Measurements from ENCODE around the gene PDIK1L.
A peak's percentile ranks its signal among the peaks of the same experiment; 100 is the strongest.

PDIK1L gene

DNA sequence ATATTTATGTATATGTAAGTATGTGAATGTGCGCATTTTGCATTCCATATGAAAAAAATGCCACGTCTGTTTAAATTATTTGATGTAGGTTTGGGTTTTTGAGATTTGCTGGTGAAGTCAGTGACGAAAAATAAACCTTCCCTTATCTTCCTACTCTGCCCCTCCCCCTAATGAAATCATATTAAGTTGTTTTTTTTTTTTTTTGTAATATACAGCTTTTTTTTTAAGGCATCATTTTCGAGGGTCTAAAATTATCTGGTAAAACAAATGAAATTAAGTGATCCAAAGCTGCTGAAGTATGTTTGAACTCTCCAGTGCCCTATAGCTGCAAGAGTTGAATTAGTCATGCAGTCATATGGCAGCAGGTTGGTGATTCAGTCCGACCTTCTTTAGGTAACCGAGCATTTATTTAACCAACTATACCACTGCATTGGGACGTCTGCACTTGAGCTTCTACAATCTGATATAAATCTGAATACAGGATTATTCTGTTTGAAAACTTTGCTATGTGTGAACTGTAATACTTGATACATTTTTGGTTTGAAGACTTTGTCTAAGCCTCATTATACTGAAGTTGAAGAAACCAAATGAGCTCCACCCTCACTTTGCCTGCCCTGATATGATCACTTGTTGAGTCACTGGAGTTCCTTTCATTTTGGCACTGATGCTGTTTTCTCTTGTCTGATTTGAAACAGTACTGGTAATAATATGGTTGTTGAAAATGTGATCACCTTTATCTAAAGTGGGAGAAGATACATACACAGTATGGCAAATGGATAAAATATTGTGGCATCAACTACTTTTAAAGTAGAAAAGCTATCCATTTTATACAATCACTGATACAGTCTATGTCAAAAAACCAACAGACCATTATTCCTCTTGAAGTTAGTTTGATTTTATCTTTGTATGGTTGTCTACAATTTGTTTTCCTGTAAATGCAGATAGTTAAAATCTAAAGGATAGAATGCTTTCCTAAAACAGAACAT, 11.7 kb downstream of the PDIK1L start:
- DNase-seq (ENCODE audit: low spot score): no peak

DNA sequence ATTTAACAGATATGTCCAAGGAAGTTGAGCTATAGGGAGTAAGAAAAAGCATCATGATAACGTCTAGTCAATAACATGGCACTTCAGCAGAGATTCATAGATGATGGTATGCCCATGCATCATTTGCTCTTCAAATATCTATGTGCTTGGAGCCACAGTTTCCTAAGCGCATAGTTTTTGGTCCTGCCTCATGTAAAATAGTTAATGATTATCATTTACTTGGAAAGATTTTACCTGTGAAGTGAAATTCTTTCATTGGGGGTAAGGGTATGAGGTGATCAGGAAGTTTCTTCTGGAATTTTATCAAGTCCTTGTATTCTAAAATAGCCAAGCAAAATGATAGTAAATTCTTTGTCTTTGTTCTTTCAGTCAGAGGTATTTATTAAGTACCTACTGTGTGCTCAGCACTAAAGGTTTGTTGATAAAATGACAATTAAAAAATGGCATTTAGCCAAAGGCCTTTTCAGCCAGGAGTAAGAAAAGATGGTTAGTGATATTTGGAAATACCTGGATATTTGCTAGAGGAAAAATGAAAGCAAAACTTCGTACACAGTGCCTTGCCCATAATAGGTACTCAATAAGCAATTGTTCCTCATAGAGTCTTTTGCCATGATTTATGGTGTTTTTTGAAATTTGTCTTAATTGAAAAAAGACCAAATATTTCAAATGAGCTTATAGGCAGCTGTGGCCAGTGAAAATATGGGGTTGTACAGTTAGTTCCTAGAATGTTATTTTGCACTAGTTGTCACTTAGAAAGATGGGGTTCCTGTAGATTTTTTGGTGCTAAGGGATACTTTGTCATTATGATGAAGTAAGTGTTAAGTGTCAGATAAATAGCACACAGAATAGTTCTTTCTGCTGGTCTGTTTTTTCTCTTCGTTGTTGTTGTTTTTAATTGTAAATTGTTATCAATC, 13.1 kb downstream of the PDIK1L start:
- DNase-seq (ENCODE audit: low spot score): no peak

- no peak for DNase-seq (ENCODE audit: low spot score)
Observed at GRCh38 chr1:26125382-26125781, 13.8 kb downstream of the PDIK1L start.

- DNase-seq (ENCODE audit: low spot score): no peak
Observed at GRCh38 chr1:26125946-26126320, 14.3 kb downstream of the PDIK1L start.

- no peak for DNase-seq (ENCODE audit: low spot score)
Observed at GRCh38 chr1:26126321-26127084, 14.9 kb downstream of the PDIK1L start.

- no peak for DNase-seq (ENCODE audit: low spot score)
Observed at GRCh38 chr1:26127235-26128163, 15.9 kb downstream of the PDIK1L start.

DNA sequence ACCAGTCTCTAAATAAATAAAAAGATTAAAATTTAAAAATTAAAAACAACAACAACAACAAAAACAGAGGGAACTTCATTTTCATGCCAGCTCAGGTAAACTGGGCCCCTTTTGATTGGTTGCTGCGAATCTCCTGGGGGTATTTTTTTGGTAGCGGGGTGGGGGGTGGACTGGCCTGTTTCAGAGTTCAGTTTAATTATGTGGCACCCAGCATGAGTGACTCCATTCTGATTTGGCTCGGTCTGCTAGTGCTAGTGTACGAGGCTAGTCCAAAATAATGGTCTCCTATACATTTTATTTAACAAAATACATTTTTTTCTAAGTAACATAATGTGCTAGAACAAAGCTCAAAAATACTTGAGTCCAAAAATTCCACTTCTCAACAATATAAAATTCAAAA, 18.2 kb downstream of the PDIK1L start:
- no peak for DNase-seq (ENCODE audit: low spot score)

GRCh38 chr1:26130695-26131094, 19.1 kb downstream of the PDIK1L start:
- no peak for DNase-seq (ENCODE audit: low spot score)

DNA sequence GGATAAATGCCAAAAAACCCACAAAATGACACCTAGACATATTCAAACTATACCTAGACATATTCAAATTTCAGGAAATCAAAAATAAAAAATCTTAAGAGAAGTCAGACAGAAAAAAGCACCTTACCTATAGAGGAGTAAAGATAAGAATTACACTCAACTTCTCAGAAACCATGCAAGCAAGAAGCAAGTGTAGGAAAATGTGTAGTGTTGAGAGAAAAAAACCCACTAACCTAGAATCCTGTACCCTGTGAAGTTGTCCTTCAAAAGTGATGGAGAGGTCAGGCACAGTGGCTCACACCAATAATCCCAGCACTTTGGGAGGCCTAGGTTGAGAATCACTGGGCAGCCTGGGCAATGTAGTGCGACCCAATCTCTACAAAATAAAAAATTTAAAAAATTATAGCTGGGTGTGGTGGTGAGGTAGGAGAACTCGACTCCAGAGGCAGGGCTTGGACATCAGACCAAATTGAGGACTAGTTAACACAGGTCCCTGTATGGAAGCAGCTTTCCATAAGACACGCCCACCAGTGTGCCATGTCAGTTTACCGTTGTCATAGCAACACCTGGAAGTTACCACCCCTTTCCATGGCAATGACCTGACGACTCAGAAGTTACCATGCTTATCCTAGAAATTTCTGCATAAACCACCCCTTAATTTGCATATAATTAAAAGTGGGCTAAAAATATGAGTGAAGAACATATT, 20.7 kb downstream of the PDIK1L start:
- DNase-seq (ENCODE audit: low spot score): no peak

DNA sequence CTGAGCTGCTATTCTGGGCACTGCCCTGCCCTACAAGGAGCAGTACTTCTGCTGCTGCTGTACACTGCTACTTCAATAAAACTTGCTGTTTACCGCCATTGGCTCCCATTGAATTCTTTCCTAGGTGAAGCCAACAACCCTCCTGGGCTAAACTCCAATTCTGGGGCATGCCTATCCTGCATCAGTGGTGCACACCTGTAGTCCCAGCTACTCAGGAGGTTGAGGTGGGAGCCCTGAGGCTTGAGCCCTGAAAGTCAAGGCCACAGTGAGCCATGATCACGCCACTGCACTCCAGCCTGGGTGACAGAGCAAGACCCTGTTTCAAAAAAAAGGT, 21.2 kb downstream of the PDIK1L start:
- no peak for DNase-seq (ENCODE audit: low spot score)

- no peak for DNase-seq (ENCODE audit: low spot score)
Observed at GRCh38 chr1:26134466-26134865, 22.8 kb downstream of the PDIK1L start.

GRCh38 chr1:26138974-26139558, 27.4 kb downstream of the PDIK1L start:
- DNase-seq (ENCODE audit: low spot score): no peak

DNA sequence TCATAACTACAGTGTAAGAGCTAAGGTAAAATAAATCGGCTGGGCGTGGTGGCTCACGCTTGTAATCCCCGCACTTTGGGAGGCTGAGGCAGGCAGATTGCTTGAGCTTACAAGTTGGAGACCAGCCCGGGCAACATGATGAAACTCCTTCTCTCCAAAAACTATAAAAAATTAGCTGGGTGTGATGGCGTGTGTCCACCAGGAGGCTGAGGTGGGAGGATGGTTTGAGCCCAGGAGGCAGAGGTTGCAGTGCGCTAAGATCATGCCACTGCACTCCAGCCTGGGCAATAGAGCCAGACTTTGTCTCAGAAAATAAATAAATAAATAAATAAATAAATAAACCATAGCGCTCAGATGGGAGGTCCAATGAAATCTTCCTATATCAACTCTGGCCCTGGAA, 30.5 kb downstream of the PDIK1L start:
- no peak for DNase-seq (ENCODE audit: low spot score)

GRCh38 chr1:26145041-26145959, 33.7 kb downstream of the PDIK1L start:
- peak; percentile 80 for DNase-seq (ENCODE audit: low spot score)

DNA sequence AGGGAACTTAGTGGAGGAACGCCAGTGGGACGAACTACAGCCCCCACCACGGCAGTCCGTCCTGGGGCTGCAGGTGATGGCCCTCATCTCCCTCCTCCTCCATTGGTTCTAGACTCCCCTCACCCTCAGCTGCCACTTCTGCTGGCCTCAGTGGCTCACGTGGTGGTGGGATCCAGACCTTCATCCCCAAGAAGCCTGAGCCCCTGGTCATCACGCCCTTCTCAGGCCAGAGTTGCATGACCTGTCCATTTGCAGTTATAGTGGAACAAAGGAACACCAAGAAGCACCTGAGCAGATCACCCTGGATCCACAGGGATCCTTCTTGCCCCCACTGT, 34.3 kb downstream of the PDIK1L start:
- DNase-seq (ENCODE audit: low spot score): no peak

- no peak for DNase-seq (ENCODE audit: low spot score)
Observed at GRCh38 chr1:26148887-26149286, 37.3 kb downstream of the PDIK1L start.

GRCh38 chr1:26153966-26154532, 42.4 kb downstream of the PDIK1L start:
- no peak for DNase-seq (ENCODE audit: low spot score)

DNA sequence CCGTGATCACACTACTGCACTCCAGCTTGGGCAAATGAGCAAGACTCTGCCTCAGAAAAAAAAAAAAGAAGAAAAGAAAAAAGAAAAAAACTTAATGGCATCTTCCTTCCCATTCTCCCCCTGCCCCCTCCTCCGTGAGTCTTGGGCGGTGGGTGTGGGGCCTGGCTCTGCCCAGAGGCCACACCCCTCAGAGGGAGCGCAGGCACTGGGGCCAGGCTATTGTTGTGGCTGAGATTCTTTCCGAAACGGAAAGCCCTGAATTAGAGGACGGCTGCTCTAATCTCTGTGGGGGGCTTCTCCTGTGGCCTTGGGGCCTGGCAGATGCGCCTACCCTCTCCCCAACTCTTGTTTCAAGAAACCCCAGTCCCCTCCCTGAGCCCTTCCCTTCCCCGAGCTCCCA, 43.1 kb downstream of the PDIK1L start:
- no peak for DNase-seq (ENCODE audit: low spot score)

Data from putamen (tissue), 1 donor.